Stimulated activated naive CD8-positive, alpha-beta T cell treated with anti-CD3 and anti-CD28 coated beads, Interleukin-15, amount 100 ng/mL, for 72 hours (primary cell): Measurements from ENCODE around the gene GCDH.

Experiments
- ATAC-seq: fragments of 150-1000 bp; cut with Tn5 transposase; 2 replicates; pipeline ENCODE4 v1.10.0; 2021; ENCODE audit warnings: mild to moderate bottlenecking, moderate library complexity
- DNase-seq, 2 donors: peaks; one replicate each; pipeline ENCODE4 v3.0.0; 2021 to 2022
- H3K27ac Mint-ChIP-seq, 2 donors: one replicate each; pipeline ENCODE4 v1.8.0; 2022; ENCODE audit warnings: mild to moderate bottlenecking in 2 of 2, mixed read lengths in 2 of 2, moderate library complexity in 2 of 2
- H3K27me3 Mint-ChIP-seq: one replicate; pipeline ENCODE4 v1.8.0; 2022; ENCODE audit warnings: mixed read lengths
- H3K4me1 Mint-ChIP-seq: one replicate; pipeline ENCODE4 v1.8.0; 2022; ENCODE audit warnings: mild to moderate bottlenecking, mixed read lengths
- H3K4me3 Mint-ChIP-seq, 2 donors: one replicate each; pipeline ENCODE4 v1.8.0; 2022; ENCODE audit warnings: mild to moderate bottlenecking in 2 of 2, mixed read lengths in 2 of 2, moderate library complexity in 1 of 2
- H3K9me3 Mint-ChIP-seq, 2 donors: one replicate each; pipeline ENCODE4 v1.8.0; 2022; ENCODE audit warnings: mixed read lengths in 2 of 2

GCDH gene

GRCh38 chr19:12940897-12941296 lies 49.9 kb downstream of the GCDH start:
- peak overlapping the region; percentile 40 to 93 for H3K27ac Mint-ChIP-seq
- peaks cover 90% of the 10 kb centered on the region for H3K4me1 Mint-ChIP-seq
- ATAC-seq = no peak
- DNase-seq = no peak
- no peaks in the 10 kb centered on the region for H3K9me3 Mint-ChIP-seq
- H3K4me3 Mint-ChIP-seq = peak overlapping the region; percentile 70 to 99
- no peaks in the 10 kb centered on the region for H3K27me3 Mint-ChIP-seq

GRCh38 chr19:12943437-12944044 lies 52.6 kb downstream of the GCDH start:
- Mint-ChIP-seq H3K27ac (peak overlapping the region in 1 of 2 donors; percentile 86), H3K27me3 (no peaks in the 10 kb centered on the region), H3K4me1 (peaks cover 92% of the 10 kb centered on the region), H3K9me3 (no peaks in the 10 kb centered on the region), H3K4me3 (peak overlapping the region; percentile 15 to 17)
- ATAC-seq (no peak), DNase-seq (no peak)

GRCh38 chr19:12944104-12944674 lies 53.2 kb downstream of the GCDH start:
- peak overlapping the region; percentile 45 to 96 for H3K4me3 Mint-ChIP-seq
- no peak for DNase-seq

GRCh38 chr19:12945479-12946091 lies 54.6 kb downstream of the GCDH start, which contains the start of gene RAD23A:
Gene RAD23A, plus strand, starts transcription at chr19:12945862. Its CDS starts 87 bp downstream, at chr19:12945949.
- H3K9me3 Mint-ChIP-seq = no peaks in the 10 kb centered on the region
- peak; percentile 86 for ATAC-seq
- H3K4me1 Mint-ChIP-seq = peaks cover 92% of the 10 kb centered on the region
- H3K27me3 Mint-ChIP-seq = no peaks in the 10 kb centered on the region
- H3K27ac Mint-ChIP-seq = peak within 1 kb of the TSS; percentile 98 to 99
- DNase-seq = peak; percentile 98
- H3K4me3 Mint-ChIP-seq = peak within 1 kb of the TSS; percentile 96 to 99

More at GRCh38 chr19:12944104-12944674, 53.2 kb downstream of the GCDH start:
- H3K4me1 Mint-ChIP-seq = peaks cover 92% of the 10 kb centered on the region
- no peak for ATAC-seq
- H3K27me3 Mint-ChIP-seq = no peaks in the 10 kb centered on the region
- no peaks in the 10 kb centered on the region for H3K9me3 Mint-ChIP-seq
- H3K27ac Mint-ChIP-seq = peak overlapping the region; percentile 44 to 69

GRCh38 chr19:12946092-12946721 lies 55.2 kb downstream of the GCDH start:
- ATAC-seq = peak; percentile 71
- Mint-ChIP-seq H3K27ac (peak overlapping the region; percentile 94 to 99), H3K9me3 (no peaks in the 10 kb centered on the region), H3K4me3 (peak overlapping the region; percentile 96 to 99), H3K4me1 (peaks cover 88% of the 10 kb centered on the region), H3K27me3 (no peaks in the 10 kb centered on the region)
- DNase-seq = peak in 1 of 2 donors; percentile 52

GRCh38 chr19:12946731-12947496 lies 56.0 kb downstream of the GCDH start:
- DNase-seq (no peak), ATAC-seq (no peak)
- no peaks in the 10 kb centered on the region for H3K9me3 Mint-ChIP-seq
- peak overlapping the region; percentile 96 to 99 for H3K4me3 Mint-ChIP-seq
- H3K27ac Mint-ChIP-seq = peak overlapping the region; percentile 94 to 99
- no peaks in the 10 kb centered on the region for H3K27me3 Mint-ChIP-seq
- peaks cover 87% of the 10 kb centered on the region for H3K4me1 Mint-ChIP-seq

- H3K9me3 Mint-ChIP-seq = no peaks in the 10 kb centered on the region
- peak overlapping the region; percentile 9 to 63 for H3K27ac Mint-ChIP-seq
- peaks cover 87% of the 10 kb centered on the region for H3K4me1 Mint-ChIP-seq
- no peak for ATAC-seq
- no peaks in the 10 kb centered on the region for H3K27me3 Mint-ChIP-seq
- H3K4me3 Mint-ChIP-seq = peak overlapping the region in 1 of 2 donors; percentile 15
- DNase-seq = no peak
Measured at GRCh38 chr19:12947702-12948611, 57.0 kb downstream of the GCDH start.

GRCh38 chr19:12948612-12949362 lies 57.8 kb downstream of the GCDH start:
- Mint-ChIP-seq H3K4me1 (peaks cover 87% of the 10 kb centered on the region), H3K27me3 (no peaks in the 10 kb centered on the region), H3K27ac (peak overlapping the region in 1 of 2 donors; percentile 63), H3K9me3 (no peaks in the 10 kb centered on the region), H3K4me3 (peak overlapping the region; percentile 15 to 24)
- no peak for ATAC-seq
- DNase-seq = no peak
